Measurements from ENCODE around the gene MYBPC1.

DNA sequence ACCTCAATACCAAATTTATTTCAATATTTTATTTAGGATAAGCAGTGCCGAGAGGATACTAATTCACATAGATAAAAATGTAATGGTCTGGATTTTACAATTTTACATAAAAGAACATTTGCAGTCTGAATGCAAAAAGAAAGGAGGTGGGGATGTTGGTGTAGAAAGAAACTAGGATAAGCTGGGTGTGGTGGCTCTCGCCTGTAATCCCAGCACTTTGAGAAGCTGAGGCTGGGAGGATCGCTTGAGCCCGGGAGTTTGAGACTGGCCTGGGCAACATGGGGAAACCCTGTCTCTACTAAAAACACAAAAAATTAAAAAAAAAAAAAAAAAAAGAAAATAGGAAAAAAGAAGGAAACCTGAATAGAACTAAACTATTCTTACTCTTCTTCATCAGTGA lies 127.6 kb downstream of the MYBPC1 start:
- no peak for TF ChIP-seq POLR2A (IDR thresholded peaks at IDR 0.05)
- TF ChIP-seq, protein P1, sequence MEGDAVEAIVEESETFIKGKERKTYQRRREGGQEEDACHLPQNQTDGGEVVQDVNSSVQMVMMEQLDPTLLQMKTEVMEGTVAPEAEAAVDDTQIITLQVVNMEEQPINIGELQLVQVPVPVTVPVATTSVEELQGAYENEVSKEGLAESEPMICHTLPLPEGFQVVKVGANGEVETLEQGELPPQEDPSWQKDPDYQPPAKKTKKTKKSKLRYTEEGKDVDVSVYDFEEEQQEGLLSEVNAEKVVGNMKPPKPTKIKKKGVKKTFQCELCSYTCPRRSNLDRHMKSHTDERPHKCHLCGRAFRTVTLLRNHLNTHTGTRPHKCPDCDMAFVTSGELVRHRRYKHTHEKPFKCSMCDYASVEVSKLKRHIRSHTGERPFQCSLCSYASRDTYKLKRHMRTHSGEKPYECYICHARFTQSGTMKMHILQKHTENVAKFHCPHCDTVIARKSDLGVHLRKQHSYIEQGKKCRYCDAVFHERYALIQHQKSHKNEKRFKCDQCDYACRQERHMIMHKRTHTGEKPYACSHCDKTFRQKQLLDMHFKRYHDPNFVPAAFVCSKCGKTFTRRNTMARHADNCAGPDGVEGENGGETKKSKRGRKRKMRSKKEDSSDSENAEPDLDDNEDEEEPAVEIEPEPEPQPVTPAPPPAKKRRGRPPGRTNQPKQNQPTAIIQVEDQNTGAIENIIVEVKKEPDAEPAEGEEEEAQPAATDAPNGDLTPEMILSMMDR (IDR thresholded peaks at IDR 0.05) = no peak
